Stimulated activated CD4-positive, alpha-beta T cell treated with anti-CD3 and anti-CD28 coated beads, Interleukin-4, amount 100 ng/mL, for 1 hour (primary cell): ENCODE results near the gene EFCAB6.

Source experiments
- DNase-seq: peaks from one replicate; pipeline ENCODE4 v3.0.0-alpha.2; 2020

EFCAB6 gene

GRCh38 chr22:43847376-43848289, 35.5 kb upstream of the EFCAB6 start:
- DNase-seq: no peak

GRCh38 chr22:43846966-43847365, 34.9 kb upstream of the EFCAB6 start:
- DNase-seq: no peak

- no peak for DNase-seq
Observed at GRCh38 chr22:43845981-43846380, 33.9 kb upstream of the EFCAB6 start.

GRCh38 chr22:43844560-43845545, 32.7 kb upstream of the EFCAB6 start:
- DNase-seq: no peak

GRCh38 chr22:43843783-43844530, 31.9 kb upstream of the EFCAB6 start:
- no peak for DNase-seq

- no peak for DNase-seq
Observed at GRCh38 chr22:43841742-43842141, 29.6 kb upstream of the EFCAB6 start.

- no peak for DNase-seq
Observed at GRCh38 chr22:43840851-43841250, 28.7 kb upstream of the EFCAB6 start.

- DNase-seq: no peak
Observed at GRCh38 chr22:43840431-43840830, 28.3 kb upstream of the EFCAB6 start.

- no peak for DNase-seq
Observed at GRCh38 chr22:43839781-43840180, 27.7 kb upstream of the EFCAB6 start.

- DNase-seq: no peak
Observed at GRCh38 chr22:43838571-43839307, 26.6 kb upstream of the EFCAB6 start.

GRCh38 chr22:43838161-43838560, 26.1 kb upstream of the EFCAB6 start:
- DNase-seq: no peak

- DNase-seq: no peak
Observed at GRCh38 chr22:43837666-43838065, 25.6 kb upstream of the EFCAB6 start.

- no peak for DNase-seq
Observed at GRCh38 chr22:43835736-43836135, 23.6 kb upstream of the EFCAB6 start.

GRCh38 chr22:43835166-43835565, 23.1 kb upstream of the EFCAB6 start:
- no peak for DNase-seq

GRCh38 chr22:43833286-43834240, 21.5 kb upstream of the EFCAB6 start:
- no peak for DNase-seq

GRCh38 chr22:43832393-43833265, 20.5 kb upstream of the EFCAB6 start:
- DNase-seq: no peak

- no peak for DNase-seq
Observed at GRCh38 chr22:43831561-43832392, 19.7 kb upstream of the EFCAB6 start.

- no peak for DNase-seq
Observed at GRCh38 chr22:43830931-43831560, 18.9 kb upstream of the EFCAB6 start.
